Activated naive CD4-positive, alpha-beta T cell treated with anti-CD3 and anti-CD28 coated beads for 36 hours (primary cell): ENCODE data around the gene DPCD. TPM values are rescaled to one million over a fixed set of nuclear protein-coding genes. Genes with fewer than 3 reads are reported as not detected.

Experiments
- microRNA-seq: library from miRNA; unstranded; fragments of <30 nt; microRNA quantifications from one replicate; pipeline ENCODE4 v1.2.0, GENCODE V29; 2022; ENCODE audit warnings: borderline microRNAs expressed, borderline replicate concordance
- total RNA-seq, 2 experiments: library from RNA; stranded (reverse); gene quantifications; one replicate each; pipeline ENCODE4 v1.2.3, GENCODE V29; 2021

DPCD gene
- total RNA-seq, 2 experiments from 2014 or later, result 13.8 to 14.1 TPM

Small RNA genes within 50 kb of the gene (microRNA-seq; reads per million reads assigned to microRNA genes)
- gene MIR3158-1 (not detected), gene MIR3158-2 (not detected)

Other genes with a start within 250 kb of the DPCD start
- gene BTRC, start 234.2 kb upstream of the DPCD start, total RNA-seq, result 10 to 100 TPM; 10.9 to 12.7 TPM
- 10 to 100 TPM; 28.1 to 29.0 TPM for gene POLL, start 64 bp upstream of the DPCD start, total RNA-seq
- gene FBXW4, start 106.8 kb downstream of the DPCD start, total RNA-seq, result 10 to 100 TPM; 40.4 to 40.9 TPM
- gene FGF8, start 187.8 kb downstream of the DPCD start, total RNA-seq, result not detected
- gene NPM3, start 195.1 kb downstream of the DPCD start, total RNA-seq, result 100 to 1,000 TPM; 213 to 230 TPM
- 10 to 100 TPM; 90.8 to 96.3 TPM for gene OGA, start 230.1 kb downstream of the DPCD start, total RNA-seq